GM18505 (cell line): ENCODE measurements around the gene TMCO1.
A peak's percentile ranks its signal among the peaks of the same experiment; 100 is the strongest.
"Not testable (repeated sequence)": the region's sequence is repeated elsewhere in the genome, so short reads cannot be mapped to it uniquely, and the experiment has no call there.

Experiments
- ATAC-seq: cut with Tn5 transposase; IDR thresholded peaks from one replicate; pipeline ENCODE4 v1.9.1; 2021; ENCODE audit not compliant: unreplicated experiment
- POLR2A ChIP-seq: IDR thresholded peaks from 4 replicates; pipeline ENCODE4 v1.6.1; 2011; ENCODE audit warnings: borderline replicate concordance; ENCODE audit not compliant: insufficient read depth, insufficient read length; ENCODE audit errors: extremely low read depth

Gene TMCO1

GRCh38 chr1:165726169-165726568 is 42.5 kb downstream of the TMCO1 start:
- no peak for ATAC-seq
- no peak for TF ChIP-seq POLR2A

GRCh38 chr1:165717918-165718515 is 50.7 kb downstream of the TMCO1 start:
- TF ChIP-seq POLR2A = no peak
- no peak for ATAC-seq

GRCh38 chr1:165716265-165717051 is 52.2 kb downstream of the TMCO1 start:
- not testable (repeated sequence) for ATAC-seq

- TF ChIP-seq POLR2A = no peak
- no peak for ATAC-seq
Observed at GRCh38 chr1:165712764-165713163, 55.9 kb downstream of the TMCO1 start.

- TF ChIP-seq POLR2A = no peak
Observed at GRCh38 chr1:165707984-165708706, 60.5 kb downstream of the TMCO1 start.

GRCh38 chr1:165703648-165704047 is 65.0 kb downstream of the TMCO1 start:
- no peak for ATAC-seq
- TF ChIP-seq POLR2A = no peak

More at GRCh38 chr1:165707984-165708706, 60.5 kb downstream of the TMCO1 start:
- no peak for ATAC-seq

GRCh38 chr1:165701922-165702321 is 66.7 kb downstream of the TMCO1 start:
- ATAC-seq = not testable (repeated sequence)

GRCh38 chr1:165699577-165699976 is 69.1 kb downstream of the TMCO1 start:
- no peak for ATAC-seq
- no peak for TF ChIP-seq POLR2A

- peak; percentile 6 for ATAC-seq
- no peak for TF ChIP-seq POLR2A
Observed at GRCh38 chr1:165698761-165699052, 70.0 kb downstream of the TMCO1 start.

GRCh38 chr1:165697881-165698760 is 70.5 kb downstream of the TMCO1 start, which contains the start of gene ALDH9A1:
Gene ALDH9A1 (minus strand): TSS chr1:165698562. CDS start chr1:165698558, 4 bp downstream.
- peak; percentile 94 for TF ChIP-seq POLR2A
- peak; percentile 94 for ATAC-seq

GRCh38 chr1:165697491-165697880 is 71.2 kb downstream of the TMCO1 start:
- ATAC-seq = no peak
- TF ChIP-seq POLR2A = no peak

- no peak for TF ChIP-seq POLR2A
Observed at GRCh38 chr1:165696625-165697100, 72.0 kb downstream of the TMCO1 start.

GRCh38 chr1:165695031-165695430 is 73.6 kb downstream of the TMCO1 start:
- TF ChIP-seq POLR2A = no peak
- no peak for ATAC-seq

More at GRCh38 chr1:165696625-165697100, 72.0 kb downstream of the TMCO1 start:
- no peak for ATAC-seq
